ENCODE data around the gene MYOM1.

The MYOM1 gene

DNA sequence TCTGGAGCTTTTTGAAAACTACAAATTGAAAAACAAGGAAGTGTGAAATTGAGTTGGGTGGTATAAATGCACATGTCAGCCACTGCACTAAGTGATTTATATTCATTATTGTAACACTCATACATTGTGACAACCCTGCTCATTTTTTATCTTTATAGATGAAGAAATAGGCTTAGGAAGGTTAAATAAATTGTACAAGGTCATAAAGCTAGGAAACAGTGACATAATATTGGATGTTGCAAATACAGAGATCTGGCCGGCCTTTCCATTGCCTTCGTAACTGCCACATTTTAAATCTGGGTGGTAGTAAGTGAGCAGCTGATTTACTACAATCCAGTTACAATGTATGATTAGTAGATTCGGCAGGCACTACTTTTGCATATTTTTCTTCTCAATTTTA, 130.2 kb downstream of the MYOM1 start:
- in situ Hi-C loops (cut with MboI; ENCODE audit: low sequenced_read_pairs, unreplicated experiment): no loop called here
- no peak for DNase-seq (ENCODE audit: low spot score)
- TF ChIP-seq, protein P1, sequence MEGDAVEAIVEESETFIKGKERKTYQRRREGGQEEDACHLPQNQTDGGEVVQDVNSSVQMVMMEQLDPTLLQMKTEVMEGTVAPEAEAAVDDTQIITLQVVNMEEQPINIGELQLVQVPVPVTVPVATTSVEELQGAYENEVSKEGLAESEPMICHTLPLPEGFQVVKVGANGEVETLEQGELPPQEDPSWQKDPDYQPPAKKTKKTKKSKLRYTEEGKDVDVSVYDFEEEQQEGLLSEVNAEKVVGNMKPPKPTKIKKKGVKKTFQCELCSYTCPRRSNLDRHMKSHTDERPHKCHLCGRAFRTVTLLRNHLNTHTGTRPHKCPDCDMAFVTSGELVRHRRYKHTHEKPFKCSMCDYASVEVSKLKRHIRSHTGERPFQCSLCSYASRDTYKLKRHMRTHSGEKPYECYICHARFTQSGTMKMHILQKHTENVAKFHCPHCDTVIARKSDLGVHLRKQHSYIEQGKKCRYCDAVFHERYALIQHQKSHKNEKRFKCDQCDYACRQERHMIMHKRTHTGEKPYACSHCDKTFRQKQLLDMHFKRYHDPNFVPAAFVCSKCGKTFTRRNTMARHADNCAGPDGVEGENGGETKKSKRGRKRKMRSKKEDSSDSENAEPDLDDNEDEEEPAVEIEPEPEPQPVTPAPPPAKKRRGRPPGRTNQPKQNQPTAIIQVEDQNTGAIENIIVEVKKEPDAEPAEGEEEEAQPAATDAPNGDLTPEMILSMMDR (IDR thresholded peaks at IDR 0.05; ENCODE audit: borderline replicate concordance, control extremely low read depth, extremely low read depth, insufficient read depth, missing control alignments): no peak

DNA sequence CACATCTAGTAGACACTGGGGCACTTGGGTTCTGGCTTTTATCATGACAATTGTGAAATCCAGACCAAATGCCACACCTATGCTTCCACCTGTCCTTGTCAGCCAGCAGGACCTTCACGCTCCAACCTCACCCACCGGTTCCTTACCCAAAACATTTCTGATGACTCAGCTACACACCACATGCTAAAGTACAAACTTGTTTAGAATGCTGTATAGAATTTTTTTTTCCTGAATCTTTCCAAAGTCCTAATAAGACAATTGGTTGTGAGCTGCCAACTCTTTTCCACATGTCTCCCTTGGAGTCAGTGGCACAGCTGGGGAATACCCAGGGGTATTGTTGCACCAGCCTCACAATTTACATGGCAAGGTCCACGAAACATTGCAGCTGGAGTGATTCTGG, 131.3 kb downstream of the MYOM1 start:
- TF ChIP-seq, protein P1 (IDR thresholded peaks at IDR 0.05; ENCODE audit: borderline replicate concordance, control extremely low read depth, extremely low read depth, insufficient read depth, missing control alignments): no peak
- no peak for DNase-seq (ENCODE audit: low spot score)
- in situ Hi-C loops (cut with MboI; ENCODE audit: low sequenced_read_pairs, unreplicated experiment): no loop called here

DNA sequence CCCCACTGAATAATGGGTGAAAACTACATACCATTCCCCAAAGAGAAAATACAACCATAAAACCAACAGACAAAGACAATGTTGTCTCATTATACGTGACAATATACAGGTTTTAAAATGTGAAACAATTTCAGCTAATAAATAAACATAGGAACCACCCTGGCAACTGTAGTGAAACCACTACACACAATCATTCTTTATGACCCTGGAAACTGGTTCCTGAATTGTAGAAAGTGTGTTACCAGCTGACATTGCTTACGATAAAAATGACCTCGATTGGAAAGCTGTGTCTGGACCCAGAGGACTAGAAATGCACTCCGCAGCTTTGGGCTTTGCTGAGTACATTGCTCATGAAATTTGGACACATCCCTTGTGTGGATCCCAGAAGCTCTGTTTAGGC, 132.9 kb downstream of the MYOM1 start:
- DNase-seq (ENCODE audit: low spot score): no peak
- in situ Hi-C loops (cut with MboI; ENCODE audit: low sequenced_read_pairs, unreplicated experiment): no loop called here

DNA sequence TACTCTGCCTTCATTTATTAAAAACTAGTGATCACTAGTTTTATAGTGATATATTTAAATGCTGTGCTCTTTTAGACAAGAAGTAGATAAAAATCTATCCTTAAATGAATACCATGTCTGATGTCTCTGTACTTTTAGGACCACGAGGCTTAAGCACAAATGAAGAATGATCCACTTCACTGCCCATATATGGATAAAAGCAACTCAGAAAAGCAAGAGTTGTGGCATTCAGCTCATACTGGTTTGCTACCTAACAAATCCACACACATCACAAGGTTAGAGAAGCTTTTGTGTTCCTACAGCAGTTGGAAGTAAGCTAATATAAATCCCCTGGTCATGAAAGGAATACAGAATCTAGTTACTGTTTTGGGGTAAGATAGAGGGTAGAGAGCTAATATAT, 134.2 kb downstream of the MYOM1 start:
- in situ Hi-C loops (cut with MboI; ENCODE audit: low sequenced_read_pairs, unreplicated experiment): no loop called here
- DNase-seq (ENCODE audit: low spot score): no peak
- TF ChIP-seq, protein P1 (IDR thresholded peaks at IDR 0.05; ENCODE audit: borderline replicate concordance, control extremely low read depth, extremely low read depth, insufficient read depth, missing control alignments): no peak

More for the DNA sequence above, 132.9 kb downstream of the MYOM1 start:
- TF ChIP-seq, protein P1 (IDR thresholded peaks at IDR 0.05; ENCODE audit: borderline replicate concordance, control extremely low read depth, extremely low read depth, insufficient read depth, missing control alignments): no peak

DNA sequence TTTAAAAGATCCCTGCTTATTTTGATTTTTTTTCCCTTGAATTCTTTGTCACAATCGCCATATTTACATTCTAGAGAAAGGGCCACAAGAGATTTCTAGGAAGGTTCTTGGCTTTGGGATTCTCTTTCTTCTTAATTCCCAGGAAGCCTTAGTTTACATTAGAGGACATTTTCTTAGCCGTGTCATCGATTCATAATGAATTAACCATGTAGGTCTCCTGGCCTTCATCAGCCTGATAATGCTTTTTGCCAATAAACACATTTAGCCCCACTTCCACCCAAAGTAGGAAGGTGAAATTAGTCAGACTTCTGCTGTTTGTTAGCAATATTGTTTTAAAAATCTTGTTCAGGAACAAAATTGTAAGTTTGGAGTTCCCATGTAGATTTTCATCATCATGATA, 135.6 kb downstream of the MYOM1 start:
- TF ChIP-seq, protein P1 (IDR thresholded peaks at IDR 0.05; ENCODE audit: borderline replicate concordance, control extremely low read depth, extremely low read depth, insufficient read depth, missing control alignments): no peak
- no peak for DNase-seq (ENCODE audit: low spot score)
- in situ Hi-C loops (cut with MboI; ENCODE audit: low sequenced_read_pairs, unreplicated experiment): no loop called here

DNA sequence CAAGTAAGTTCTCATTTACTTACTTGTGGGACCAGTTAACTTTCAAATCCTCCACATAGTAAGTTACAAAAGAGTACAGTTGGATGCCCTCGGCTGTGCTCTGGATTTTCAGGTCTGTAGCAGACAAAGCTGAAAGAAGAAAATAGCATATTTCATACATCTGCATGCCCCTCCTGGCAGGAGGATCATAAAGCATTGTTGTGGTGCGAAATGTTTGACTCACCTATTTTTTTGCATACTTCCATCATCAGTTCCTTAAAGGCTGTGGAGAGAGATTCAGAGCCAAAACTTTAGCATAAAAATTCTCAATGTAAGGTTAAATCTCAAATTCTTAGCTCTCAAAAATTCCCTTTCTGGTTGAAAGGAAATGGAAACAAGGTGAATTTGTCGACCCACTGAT, 136.0 kb downstream of the MYOM1 start:
- in situ Hi-C loops (cut with MboI; ENCODE audit: low sequenced_read_pairs, unreplicated experiment): no loop called here
- TF ChIP-seq, protein P1 (IDR thresholded peaks at IDR 0.05; ENCODE audit: borderline replicate concordance, control extremely low read depth, extremely low read depth, insufficient read depth, missing control alignments): no peak
- no peak for DNase-seq (ENCODE audit: low spot score)

DNA sequence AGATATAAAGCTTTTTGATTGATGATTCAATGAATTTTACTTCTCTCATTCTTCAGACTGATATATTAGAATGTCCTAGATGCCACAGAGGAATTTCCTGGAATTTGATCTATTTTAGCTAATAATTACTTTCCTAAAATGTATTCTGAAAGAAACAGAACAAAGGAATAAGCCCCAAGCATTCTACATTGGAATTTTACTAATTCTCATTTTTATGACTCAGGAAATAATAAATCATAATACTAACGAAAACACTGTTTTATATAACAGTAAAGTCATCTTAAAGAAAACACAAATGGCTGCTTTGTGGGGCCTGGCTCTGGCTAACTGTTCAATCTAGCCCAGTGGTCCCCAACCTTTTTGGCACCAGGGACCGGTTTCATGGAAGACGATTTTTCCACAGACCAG, 138.2 kb downstream of the MYOM1 start:
- DNase-seq (ENCODE audit: low spot score): no peak
- in situ Hi-C loops (cut with MboI; ENCODE audit: low sequenced_read_pairs, unreplicated experiment): no loop called here
- TF ChIP-seq, protein P1 (IDR thresholded peaks at IDR 0.05; ENCODE audit: borderline replicate concordance, control extremely low read depth, extremely low read depth, insufficient read depth, missing control alignments): no peak
